ENCODE results near the gene LYPD1. TPM values are rescaled to one million over a fixed set of nuclear protein-coding genes. Genes with fewer than 3 reads are reported as not detected.

The LYPD1 gene
- total RNA-seq, 1 experiment from 2014 or later = not detected

GRCh38 chr2:132678483-132678882, 8.5 kb upstream of the LYPD1 start:
- TF ChIP-seq SRF (IDR thresholded peaks at IDR 0.05; ENCODE audit: low read depth) (no peak), JUND (IDR thresholded peaks at IDR 0.05) (no peak), SIN3A (IDR thresholded peaks at IDR 0.05; ENCODE audit: low read depth) (no peak), SP1 (IDR thresholded peaks at IDR 0.05; ENCODE audit: low read depth) (no peak), ZNF274 (IDR thresholded peaks at IDR 0.05; ENCODE audit: low read depth, low read length) (no peak), POLR2AphosphoS5 (IDR thresholded peaks at IDR 0.05; ENCODE audit: low read depth, low read length) (no peak), CBX3 (IDR thresholded peaks at IDR 0.05; ENCODE audit: low read depth) (no peak), YY1 (IDR thresholded peaks at IDR 0.05; ENCODE audit: extremely low read depth, insufficient replicate concordance, low read depth, low read length) (no peak), EZH2phosphoT487 (IDR thresholded peaks at IDR 0.05; ENCODE audit: borderline replicate concordance) (no peak)
- TF ChIP-seq, protein P1, sequence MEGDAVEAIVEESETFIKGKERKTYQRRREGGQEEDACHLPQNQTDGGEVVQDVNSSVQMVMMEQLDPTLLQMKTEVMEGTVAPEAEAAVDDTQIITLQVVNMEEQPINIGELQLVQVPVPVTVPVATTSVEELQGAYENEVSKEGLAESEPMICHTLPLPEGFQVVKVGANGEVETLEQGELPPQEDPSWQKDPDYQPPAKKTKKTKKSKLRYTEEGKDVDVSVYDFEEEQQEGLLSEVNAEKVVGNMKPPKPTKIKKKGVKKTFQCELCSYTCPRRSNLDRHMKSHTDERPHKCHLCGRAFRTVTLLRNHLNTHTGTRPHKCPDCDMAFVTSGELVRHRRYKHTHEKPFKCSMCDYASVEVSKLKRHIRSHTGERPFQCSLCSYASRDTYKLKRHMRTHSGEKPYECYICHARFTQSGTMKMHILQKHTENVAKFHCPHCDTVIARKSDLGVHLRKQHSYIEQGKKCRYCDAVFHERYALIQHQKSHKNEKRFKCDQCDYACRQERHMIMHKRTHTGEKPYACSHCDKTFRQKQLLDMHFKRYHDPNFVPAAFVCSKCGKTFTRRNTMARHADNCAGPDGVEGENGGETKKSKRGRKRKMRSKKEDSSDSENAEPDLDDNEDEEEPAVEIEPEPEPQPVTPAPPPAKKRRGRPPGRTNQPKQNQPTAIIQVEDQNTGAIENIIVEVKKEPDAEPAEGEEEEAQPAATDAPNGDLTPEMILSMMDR (IDR thresholded peaks at IDR 0.05 in 2 of 3, conservative IDR thresholded peaks at IDR 0.05 in 1 of 3; ENCODE audit: borderline replicate concordance in 1 of 3, insufficient read depth in 1 of 3, low read depth in 2 of 3, low read length in 2 of 3) = no peak
- CTCF ChIA-PET = no interaction called here
- H3K9me3 ChIP-seq (ENCODE audit: control insufficient read depth in 1 of 2, insufficient read depth in 1 of 2, low read depth in 1 of 2, low read length in 2 of 2) = no peaks in the 10 kb centered on the region

More at GRCh38 chr2:132678483-132678882, 8.5 kb upstream of the LYPD1 start:
- no peak overlapping the region for H3K9ac ChIP-seq (ENCODE audit: low read length)
- BruUV-seq (replicated peaks) = no TSS peak
- no peaks in the 10 kb centered on the region; the same call in 1 of the 2 replicates for H3K9me2 ChIP-seq (ENCODE audit: insufficient read depth)
- ChIA-PET RAD21 (ENCODE audit: low non-redundant PET in 1 of 2, low total read pairs in 2 of 2, uncharacterized antibody in 2 of 2, unreplicated experiment in 2 of 2) (no interaction called here), POLR2A (no interaction called here)
- H2AFZ ChIP-seq (ENCODE audit: low read depth, low read length, poor library complexity, severe bottlenecking) = no peak overlapping the region
- H3K27me3 ChIP-seq (ENCODE audit: insufficient read depth, low read length) = peaks cover 63% of the 10 kb centered on the region
- H3K79me2 ChIP-seq (ENCODE audit: insufficient read depth, low read length) = no peaks in the 10 kb centered on the region
- no peaks in the 10 kb centered on the region for H3K36me3 ChIP-seq (ENCODE audit: control insufficient read depth in 1 of 2, insufficient read depth in 2 of 2, low read length in 2 of 2)
- no peak overlapping the region for H3K4me3 ChIP-seq (replicated peaks in 1 of 2; ENCODE audit: low read depth in 1 of 2, low read length in 2 of 2)
- H3K4me2 ChIP-seq (ENCODE audit: low read length) = no peak overlapping the region
- H3K27ac ChIP-seq (ENCODE audit: low read depth, low read length) = no peak overlapping the region
- ATAC-seq (no peak), DNase-seq (ENCODE audit: low read depth, low spot score) (no peak)
- intact Hi-C loops (cut with micrococcal nuclease) = loop anchor here (10.0 kb wide), 2 partner anchors 496 to 1166 kb away; no protein-coding TSS in a partner anchor
- no peaks in the 10 kb centered on the region for H3K4me1 ChIP-seq (ENCODE audit: control insufficient read depth in 1 of 2, insufficient read depth in 2 of 2, low read length in 2 of 2)
- H4K20me1 ChIP-seq (ENCODE audit: insufficient read depth) = no peaks in the 10 kb centered on the region
